Fibroblast of mammary gland (primary cell): ENCODE data around the gene DHODH.
"Not testable (repeated sequence)": the region's sequence is repeated elsewhere in the genome, so short reads cannot be mapped to it uniquely, and the experiment has no call there.

Experiments
- DNase-seq: peaks from one replicate; pipeline ENCODE4 v3.0.0-alpha.2; 2010; ENCODE audit warnings: low read depth
- H3K4me3 ChIP-seq: 2 replicates; pipeline ENCODE4 v1.5.1; 2011; ENCODE audit warnings: low read depth, mild to moderate bottlenecking, low read length, moderate library complexity; ENCODE audit not compliant: control insufficient read depth
- CTCF ChIP-seq: conservative IDR thresholded peaks from 2 replicates; pipeline ENCODE4 v1.5.1; 2011; ENCODE audit warnings: low read depth, low read length, inconsistent platforms; ENCODE audit not compliant: control insufficient read depth, insufficient read depth

DHODH gene

GRCh38 chr16:72064361-72064894 lies 55.9 kb downstream of the DHODH start:
- no peak for TF ChIP-seq CTCF
- no peak for DNase-seq
- H3K4me3 ChIP-seq = no peak overlapping the region

- H3K4me3 ChIP-seq = no peak overlapping the region
- peak; percentile 68 for DNase-seq
- TF ChIP-seq CTCF = peak; percentile 97
Measured at GRCh38 chr16:72066747-72067146, 58.2 kb downstream of the DHODH start.

GRCh38 chr16:72068930-72069329 lies 60.4 kb downstream of the DHODH start:
- no peak for DNase-seq
- TF ChIP-seq CTCF = no peak
- H3K4me3 ChIP-seq = no peak overlapping the region

- peak; percentile 64 for DNase-seq
- no peak for TF ChIP-seq CTCF
- no peak overlapping the region for H3K4me3 ChIP-seq
Measured at GRCh38 chr16:72072514-72073342, 64.2 kb downstream of the DHODH start.

- TF ChIP-seq CTCF = no peak
- H3K4me3 ChIP-seq = no peak overlapping the region
- peak; percentile 40 for DNase-seq
Measured at GRCh38 chr16:72073560-72074230, 65.2 kb downstream of the DHODH start.

- H3K4me3 ChIP-seq, DNase-seq: not testable (repeated sequence)
Measured at GRCh38 chr16:72075067-72075466, 66.5 kb downstream of the DHODH start.
